ENCODE measurements around the gene NDUFB8. TPM values are rescaled to one million over a fixed set of nuclear protein-coding genes. Genes with fewer than 3 reads are reported as not detected.

Gene NDUFB8
- total and polyA plus RNA-seq, 2 donors (not counting 1 experiment from before 2014, with no cell fraction given) = 131 to 174 TPM

DNA sequence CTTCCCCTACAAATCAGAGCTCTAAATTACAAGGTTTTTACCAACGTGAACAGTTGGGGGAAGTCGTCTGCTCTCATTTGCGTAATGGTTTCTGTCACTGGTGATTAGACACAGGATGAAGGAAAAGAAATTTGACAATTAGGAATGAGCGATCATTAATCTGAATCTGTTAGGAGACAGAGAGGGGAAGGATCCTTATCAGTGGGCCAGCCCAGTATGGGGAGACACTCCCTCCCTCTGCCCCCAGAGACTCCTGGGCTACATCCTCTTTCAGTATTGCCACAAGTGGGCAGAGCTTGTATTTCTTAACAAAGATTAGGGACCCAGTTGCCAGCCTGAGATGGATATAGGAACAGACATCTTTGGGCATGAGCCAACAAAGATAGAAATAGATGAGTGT, 21.5 kb upstream of the NDUFB8 start:
- ChIA-PET CTCF (no interaction called here), POLR2A (no interaction called here)
- intact Hi-C loops (cut with micrococcal nuclease) = no loop called here

DNA sequence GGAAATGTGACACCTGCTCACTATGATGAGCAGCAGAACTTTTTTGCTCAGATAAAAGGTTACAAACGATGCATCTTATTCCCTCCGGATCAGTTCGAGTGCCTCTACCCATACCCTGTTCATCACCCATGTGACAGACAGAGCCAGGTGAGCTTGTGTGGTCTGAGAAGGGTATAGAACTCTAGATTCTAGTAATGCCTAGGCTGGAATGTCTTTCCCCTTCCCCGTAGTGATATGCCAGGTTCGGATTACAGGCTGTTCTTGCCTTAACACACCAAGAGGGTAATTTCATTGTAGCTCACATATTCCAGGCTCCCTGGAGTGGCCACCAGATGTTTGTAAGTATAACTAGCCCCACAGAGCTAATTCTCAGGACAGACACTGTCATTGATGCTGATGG, 15.3 kb upstream of the NDUFB8 start:
- Mint-ChIP-seq H3K4me1 (peaks cover 2% of the 10 kb centered on the region), H3K4me3 (no peak overlapping the region), H3K27me3 (no peaks in the 10 kb centered on the region), H3K9me3 (ENCODE audit: insufficient read depth) (no peaks in the 10 kb centered on the region), H3K27ac (no peak overlapping the region)
- DNase-seq = no peak
- CTCF ChIA-PET = interaction anchor here (1.1 to 1.3 kb wide), 2 partner anchors 10 to 17 kb away, joined by 3 to 5 read pairs; no protein-coding TSS in a partner anchor
- no peaks in the 10 kb centered on the region for H3K27me3 ChIP-seq (replicated peaks in 1 of 4; ENCODE audit: control extremely low read depth in 1 of 4, control insufficient read depth in 3 of 4, insufficient read depth in 4 of 4, low read length in 3 of 4)
- H3K36me3 ChIP-seq (replicated peaks in 1 of 2; ENCODE audit: control extremely low read depth in 1 of 2, control insufficient read depth in 1 of 2, extremely low read depth in 1 of 2, insufficient read depth in 2 of 2, low read length in 1 of 2) = peaks cover 7 to 89% of the 10 kb centered on the region in 2 experiments
- H3K4me1 ChIP-seq (ENCODE audit: control insufficient read depth in 2 of 2, insufficient read depth in 2 of 2, low read length in 2 of 2) = no peaks in the 10 kb centered on the region
- peaks cover 29% of the 10 kb centered on the region for H4K20me1 ChIP-seq (ENCODE audit: control insufficient read depth, insufficient read depth, low read length, poor library complexity, severe bottlenecking)
- TF ChIP-seq, protein P1, sequence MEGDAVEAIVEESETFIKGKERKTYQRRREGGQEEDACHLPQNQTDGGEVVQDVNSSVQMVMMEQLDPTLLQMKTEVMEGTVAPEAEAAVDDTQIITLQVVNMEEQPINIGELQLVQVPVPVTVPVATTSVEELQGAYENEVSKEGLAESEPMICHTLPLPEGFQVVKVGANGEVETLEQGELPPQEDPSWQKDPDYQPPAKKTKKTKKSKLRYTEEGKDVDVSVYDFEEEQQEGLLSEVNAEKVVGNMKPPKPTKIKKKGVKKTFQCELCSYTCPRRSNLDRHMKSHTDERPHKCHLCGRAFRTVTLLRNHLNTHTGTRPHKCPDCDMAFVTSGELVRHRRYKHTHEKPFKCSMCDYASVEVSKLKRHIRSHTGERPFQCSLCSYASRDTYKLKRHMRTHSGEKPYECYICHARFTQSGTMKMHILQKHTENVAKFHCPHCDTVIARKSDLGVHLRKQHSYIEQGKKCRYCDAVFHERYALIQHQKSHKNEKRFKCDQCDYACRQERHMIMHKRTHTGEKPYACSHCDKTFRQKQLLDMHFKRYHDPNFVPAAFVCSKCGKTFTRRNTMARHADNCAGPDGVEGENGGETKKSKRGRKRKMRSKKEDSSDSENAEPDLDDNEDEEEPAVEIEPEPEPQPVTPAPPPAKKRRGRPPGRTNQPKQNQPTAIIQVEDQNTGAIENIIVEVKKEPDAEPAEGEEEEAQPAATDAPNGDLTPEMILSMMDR (IDR thresholded peaks at IDR 0.05) = no peak
- no peak for TF ChIP-seq EZH2 (IDR thresholded peaks at IDR 0.05; ENCODE audit: borderline replicate concordance, insufficient read depth, low read depth, low read length, poor library complexity, severe bottlenecking)
- intact Hi-C loops (cut with micrococcal nuclease) = no loop called here
- no peak overlapping the region for H2AFZ ChIP-seq (ENCODE audit: insufficient read depth, low read depth, low read length, poor library complexity, severe bottlenecking)
- POLR2A ChIA-PET = no interaction called here
- no peaks in the 10 kb centered on the region for H3K9me3 ChIP-seq (ENCODE audit: control extremely low read depth in 1 of 3, control insufficient read depth in 2 of 3, insufficient read depth in 1 of 3, low read length in 2 of 3)
- no peak overlapping the region for H3K27ac ChIP-seq (ENCODE audit: low read length in 2 of 2)
- no peak overlapping the region for H3K9ac ChIP-seq (ENCODE audit: low read length)
- ATAC-seq (ENCODE audit: low read depth) = no peak
- WGBS (ENCODE audit: insufficient coverage) = no CpG with 5 or more reads among the region's 5 CpGs
- peaks cover 16% of the 10 kb centered on the region for H3K79me2 ChIP-seq (ENCODE audit: control insufficient read depth, insufficient read depth, low read length)
- no peak overlapping the region for H3K4me2 ChIP-seq (replicated peaks; ENCODE audit: low read depth, low read length, poor library complexity, severe bottlenecking)
- no peak overlapping the region for H3K4me3 ChIP-seq (ENCODE audit: control extremely low read depth in 1 of 5, extremely low read depth in 1 of 5, insufficient read depth in 1 of 5, low read depth in 2 of 5, low read length in 4 of 5)

More for the DNA sequence above, 21.5 kb upstream of the NDUFB8 start:
- ATAC-seq (ENCODE audit: low read depth) (peak; percentile 43), DNase-seq (no peak)
- peaks cover 25% of the 10 kb centered on the region for H3K4me1 Mint-ChIP-seq
- H3K9me3 Mint-ChIP-seq (ENCODE audit: insufficient read depth) = no peaks in the 10 kb centered on the region
- H3K27me3 ChIP-seq (replicated peaks in 1 of 4; ENCODE audit: control extremely low read depth in 1 of 4, control insufficient read depth in 3 of 4, insufficient read depth in 4 of 4, low read length in 3 of 4) = no peaks in the 10 kb centered on the region
- no peak overlapping the region for H3K27ac ChIP-seq (ENCODE audit: low read length in 2 of 2)
- no peak overlapping the region for H3K4me3 Mint-ChIP-seq
- no peaks in the 10 kb centered on the region for H3K9me3 ChIP-seq (ENCODE audit: control extremely low read depth in 1 of 3, control insufficient read depth in 2 of 3, insufficient read depth in 1 of 3, low read length in 2 of 3)
- peaks cover 0 to 13% of the 10 kb centered on the region in 2 donors for H3K4me1 ChIP-seq (ENCODE audit: control insufficient read depth in 2 of 2, insufficient read depth in 2 of 2, low read length in 2 of 2)
- WGBS (ENCODE audit: insufficient coverage) = no CpG with 5 or more reads among the region's 4 CpGs
- no peak overlapping the region for H3K27ac Mint-ChIP-seq
- H3K27me3 Mint-ChIP-seq = no peaks in the 10 kb centered on the region
- no peak overlapping the region for H3K4me3 ChIP-seq (ENCODE audit: control extremely low read depth in 1 of 5, extremely low read depth in 1 of 5, insufficient read depth in 1 of 5, low read depth in 2 of 5, low read length in 4 of 5)
- no peaks in the 10 kb centered on the region for H4K20me1 ChIP-seq (ENCODE audit: control insufficient read depth, insufficient read depth, low read length, poor library complexity, severe bottlenecking)
- no peak overlapping the region for H3K9ac ChIP-seq (ENCODE audit: low read length)
- H3K79me2 ChIP-seq (ENCODE audit: control insufficient read depth, insufficient read depth, low read length) = no peaks in the 10 kb centered on the region
- H3K36me3 ChIP-seq (replicated peaks in 1 of 2; ENCODE audit: control extremely low read depth in 1 of 2, control insufficient read depth in 1 of 2, extremely low read depth in 1 of 2, insufficient read depth in 2 of 2, low read length in 1 of 2) = peaks cover 0 to 46% of the 10 kb centered on the region in 2 experiments
- no peak overlapping the region for H2AFZ ChIP-seq (ENCODE audit: insufficient read depth, low read depth, low read length, poor library complexity, severe bottlenecking)
- TF ChIP-seq EZH2 (IDR thresholded peaks at IDR 0.05; ENCODE audit: borderline replicate concordance, insufficient read depth, low read depth, low read length, poor library complexity, severe bottlenecking) = no peak
- TF ChIP-seq, protein P1 (IDR thresholded peaks at IDR 0.05) = no peak
- H3K4me2 ChIP-seq (replicated peaks; ENCODE audit: low read depth, low read length, poor library complexity, severe bottlenecking) = no peak overlapping the region
